ENCODE results near the gene PLPPR1. TPM values are rescaled to one million over a fixed set of nuclear protein-coding genes. Genes with fewer than 3 reads are reported as not detected.

Gene PLPPR1
- polyA plus RNA-seq, 1 donor from 2014 or later, result 157 TPM

- no peak overlapping the region for H3K27ac ChIP-seq (ENCODE audit: low read length)
These were observed 297.5 kb downstream of the PLPPR1 start for GRCh38 chr9:101326035-101326434.

GRCh38 chr9:101326501-101326900 is 298.0 kb downstream of the PLPPR1 start:
- no peaks in the 10 kb centered on the region for H3K27me3 ChIP-seq (ENCODE audit: insufficient read depth, low read depth, low read length)
- no peaks in the 10 kb centered on the region for H4K20me1 ChIP-seq (ENCODE audit: insufficient read depth)
- H3K27ac ChIP-seq (ENCODE audit: low read length), result no peak overlapping the region
- H3K9me2 ChIP-seq (ENCODE audit: insufficient read depth, low read length), result no peaks in the 10 kb centered on the region
- H3K4me2 ChIP-seq (ENCODE audit: low read length), result no peak overlapping the region
- H3K4me3 ChIP-seq (ENCODE audit: low read length), result no peak overlapping the region
- H2AFZ ChIP-seq (ENCODE audit: low read depth, low read length), result no peak overlapping the region
- H3K79me2 ChIP-seq (replicated peaks; ENCODE audit: insufficient read depth, low read length), result no peaks in the 10 kb centered on the region
- H3F3A ChIP-seq (ENCODE audit: insufficient read depth, low read length, poor library complexity, severe bottlenecking), result no peaks in the 10 kb centered on the region
- no peak overlapping the region for H3K9ac ChIP-seq (ENCODE audit: low read length)
- H3K9me3 ChIP-seq (ENCODE audit: low read length), result no peaks in the 10 kb centered on the region
- no peaks in the 10 kb centered on the region for H3K36me3 ChIP-seq (ENCODE audit: insufficient read depth, low read length)
- TF ChIP-seq POLR2AphosphoS5 (IDR thresholded peaks at IDR 0.05), result no peak
- no peak for TF ChIP-seq REST (IDR thresholded peaks at IDR 0.05; ENCODE audit: borderline replicate concordance)
- TF ChIP-seq SMC3 (conservative IDR thresholded peaks at IDR 0.05; ENCODE audit: poor library complexity), result no peak
- no peak for TF ChIP-seq MXI1 (conservative IDR thresholded peaks at IDR 0.05; ENCODE audit: poor library complexity, severe bottlenecking)
- no peak for TF ChIP-seq TAF1 (IDR thresholded peaks at IDR 0.05; ENCODE audit: low read depth)
- no peak for TF ChIP-seq CTCF (IDR thresholded peaks at IDR 0.05; ENCODE audit: poor library complexity, severe bottlenecking)
- no peak for TF ChIP-seq EZH2 (IDR thresholded peaks at IDR 0.05; ENCODE audit: borderline replicate concordance, insufficient read depth, low read length, poor library complexity, severe bottlenecking)

More at GRCh38 chr9:101326035-101326434, 297.5 kb downstream of the PLPPR1 start:
- no peaks in the 10 kb centered on the region for H3K9me2 ChIP-seq (ENCODE audit: insufficient read depth, low read length)
- no peaks in the 10 kb centered on the region for H3K36me3 ChIP-seq (ENCODE audit: insufficient read depth, low read length)
- no peaks in the 10 kb centered on the region for H4K20me1 ChIP-seq (ENCODE audit: insufficient read depth)
- TF ChIP-seq EZH2 (IDR thresholded peaks at IDR 0.05; ENCODE audit: borderline replicate concordance, insufficient read depth, low read length, poor library complexity, severe bottlenecking) (no peak), EP300 (conservative IDR thresholded peaks at IDR 0.05; ENCODE audit: poor library complexity, severe bottlenecking) (no peak), RAD21 (conservative IDR thresholded peaks at IDR 0.05) (no peak), POLR2AphosphoS5 (IDR thresholded peaks at IDR 0.05) (no peak), REST (IDR thresholded peaks at IDR 0.05; ENCODE audit: borderline replicate concordance) (no peak), MXI1 (conservative IDR thresholded peaks at IDR 0.05; ENCODE audit: poor library complexity, severe bottlenecking) (no peak), CTCF (IDR thresholded peaks at IDR 0.05; ENCODE audit: poor library complexity, severe bottlenecking) (no peak), TAF1 (IDR thresholded peaks at IDR 0.05; ENCODE audit: low read depth) (no peak), SMC3 (conservative IDR thresholded peaks at IDR 0.05; ENCODE audit: poor library complexity) (no peak)
- H3K9me3 ChIP-seq (ENCODE audit: low read length), result no peaks in the 10 kb centered on the region
- no peaks in the 10 kb centered on the region for H3F3A ChIP-seq (ENCODE audit: insufficient read depth, low read length, poor library complexity, severe bottlenecking)
- no peak overlapping the region for H2AFZ ChIP-seq (ENCODE audit: low read depth, low read length)
- no peak overlapping the region for H3K4me2 ChIP-seq (ENCODE audit: low read length)
- H3K79me2 ChIP-seq (replicated peaks; ENCODE audit: insufficient read depth, low read length), result no peaks in the 10 kb centered on the region
- H3K4me3 ChIP-seq (ENCODE audit: low read length), result no peak overlapping the region
- H3K9ac ChIP-seq (ENCODE audit: low read length), result no peak overlapping the region
- H3K27me3 ChIP-seq (ENCODE audit: insufficient read depth, low read depth, low read length), result no peaks in the 10 kb centered on the region

Data from neural cell (in vitro differentiated cells).